PC-9 (cell line): Measurements from ENCODE around the gene ATRNL1. TPM values are rescaled to one million over a fixed set of nuclear protein-coding genes. Genes with fewer than 3 reads are reported as not detected.

ENCODE experiments used
- BruUV-seq: library from RNA; stranded (reverse); fragments of 400-500 nt; replicated peaks from 2 replicates; lab custom pipeline; 2021; lab: Mats Ljungman, UMichigan
- CTCF ChIA-PET: fragments of 300-600 bp; sonication (Branson Sonifier 250); formaldehyde crosslinking; loops from one replicate; lab custom pipeline; 2022; ENCODE audit warnings: antibody characterized with exemption; lab: Charles Lee
- POLR2A ChIA-PET: fragments of 300-600 bp; sonication (Branson Sonifier 250); formaldehyde crosslinking; loops from one replicate; lab custom pipeline; 2022; ENCODE audit warnings: antibody characterized with exemption; ENCODE audit not compliant: unreplicated experiment; lab: Charles Lee
- DNase-seq, 2 experiments: peaks; one replicate each; pipeline versions ENCODE4 v3.0.0 to v3.0.0-alpha.2; 2015 to 2022; ENCODE audit warnings: mixed read lengths in 1 of 2
- H2AFZ ChIP-seq: fragments of 200-600 bp; sonication (generic); 2 replicates; pipeline ENCODE4 v1.8.1; 2017; ENCODE audit warnings: antibody characterized with exemption
- H3F3A ChIP-seq: fragments of 200-600 bp; sonication (generic); 2 replicates; pipeline ENCODE4 v1.8.1; 2017; ENCODE audit warnings: antibody characterized with exemption, mild to moderate bottlenecking, low read depth; ENCODE audit not compliant: insufficient read depth
- H3K27ac ChIP-seq: fragments of 200-600 bp; sonication (generic); 2 replicates; pipeline ENCODE4 v1.6.1; 2016; ENCODE audit warnings: mixed run types
- H3K27me3 ChIP-seq: fragments of 200-600 bp; sonication (generic); 2 replicates; pipeline ENCODE4 v1.6.1; 2016; ENCODE audit warnings: low read depth, mixed run types; ENCODE audit not compliant: insufficient read depth
- H3K36me3 ChIP-seq: fragments of 200-600 bp; sonication (generic); 2 replicates; pipeline ENCODE4 v1.6.1; 2016; ENCODE audit warnings: low read depth, mixed run types
- H3K4me1 ChIP-seq: fragments of 200-600 bp; sonication (generic); replicated peaks from 2 replicates; pipeline ENCODE4 v1.6.1; 2016; ENCODE audit warnings: mixed run types; ENCODE audit not compliant: insufficient read depth
- H3K4me2 ChIP-seq: fragments of 200-600 bp; sonication (generic); 2 replicates; pipeline ENCODE4 v1.6.1; 2017; ENCODE audit warnings: mixed run types
- H3K4me3 ChIP-seq: fragments of 200-600 bp; sonication (generic); 2 replicates; pipeline ENCODE4 v1.6.1; 2016; ENCODE audit warnings: mixed run types
- H3K79me2 ChIP-seq: fragments of 200-600 bp; sonication (generic); 2 replicates; pipeline ENCODE4 v1.6.1; 2017; ENCODE audit warnings: low read depth, mixed run types
- H3K9me2 ChIP-seq: fragments of 200-600 bp; sonication (generic); 2 replicates; pipeline ENCODE4 v1.8.1; 2017; ENCODE audit warnings: mild to moderate bottlenecking; ENCODE audit not compliant: insufficient read depth
- H3K9me3 ChIP-seq: fragments of 200-600 bp; sonication (generic); 2 replicates; pipeline ENCODE4 v1.8.1; 2016; ENCODE audit warnings: low read depth; ENCODE audit not compliant: insufficient read depth
- H4K20me1 ChIP-seq: fragments of 200-600 bp; sonication (generic); 2 replicates; pipeline ENCODE4 v1.8.1; 2017; ENCODE audit not compliant: insufficient read depth
- CTCF ChIP-seq: fragments of 200-600 bp; sonication (generic); conservative IDR thresholded peaks from 2 replicates; pipeline ENCODE4 v1.6.1; 2017; ENCODE audit warnings: mixed run types, antibody characterized with exemption, mild to moderate bottlenecking, moderate library complexity
- EZH2 ChIP-seq: fragments of 200-600 bp; sonication (generic); IDR thresholded peaks from 2 replicates; pipeline ENCODE4 v1.8.0; 2017; ENCODE audit warnings: antibody characterized with exemption, low read depth
- intact Hi-C: fragments of 100-400 bp; cut with micrococcal nuclease; formaldehyde crosslinking; loops from one replicate; pipeline ENCODE4 v1.10.0; 2022; ENCODE audit not compliant: unreplicated experiment
- total RNA-seq: library from RNA; stranded (reverse); gene quantifications from 2 replicates; pipeline ENCODE4 v1.2.3, GENCODE V29; 2021

ATRNL1 gene
- total RNA-seq, 1 experiment from 2014 or later: not detected

- intact Hi-C loops: no loop called here
Measured at GRCh38 chr10:115432188-115432819, 339.1 kb downstream of the ATRNL1 start.

GRCh38 chr10:115436999-115437398 lies 343.8 kb downstream of the ATRNL1 start:
- Histone ChIP-seq H3F3A (no peaks in the 10 kb centered on the region), H3K36me3 (no peaks in the 10 kb centered on the region), H3K27ac (no peak overlapping the region), H3K4me1 (no peaks in the 10 kb centered on the region), H3K9me2 (no peaks in the 10 kb centered on the region), H3K4me3 (no peak overlapping the region), H2AFZ (no peak overlapping the region), H3K4me2 (no peak overlapping the region), H3K27me3 (no peaks in the 10 kb centered on the region), H3K9me3 (no peaks in the 10 kb centered on the region), H3K79me2 (no peaks in the 10 kb centered on the region), H4K20me1 (no peaks in the 10 kb centered on the region)
- POLR2A ChIA-PET: no interaction called here
- TF ChIP-seq CTCF: no peak
- TF ChIP-seq EZH2: no peak
- DNase-seq: no peak
- intact Hi-C loops: loop anchor here (5.0 kb wide), 1 partner anchor 945 kb away; no protein-coding TSS in a partner anchor
- CTCF ChIA-PET: no interaction called here
- no TSS peak for BruUV-seq

More at GRCh38 chr10:115432188-115432819, 339.1 kb downstream of the ATRNL1 start:
- POLR2A ChIA-PET: no interaction called here
- CTCF ChIA-PET: interaction anchor here (0.6 kb wide), 1 partner anchor 894 kb away, joined by 4 read pairs; no protein-coding TSS in a partner anchor
- Histone ChIP-seq H3K27ac (no peak overlapping the region), H3K4me2 (no peak overlapping the region), H3K4me3 (no peak overlapping the region), H3F3A (no peaks in the 10 kb centered on the region), H3K36me3 (no peaks in the 10 kb centered on the region), H2AFZ (no peak overlapping the region), H3K27me3 (no peaks in the 10 kb centered on the region), H3K4me1 (no peaks in the 10 kb centered on the region), H3K79me2 (no peaks in the 10 kb centered on the region), H3K9me3 (no peaks in the 10 kb centered on the region), H4K20me1 (no peaks in the 10 kb centered on the region), H3K9me2 (no peaks in the 10 kb centered on the region)
- no TSS peak for BruUV-seq
- TF ChIP-seq EZH2 (no peak), CTCF (peak; percentile 45; the same call in 1 of the 2 replicates)
- no peak for DNase-seq

GRCh38 chr10:115441907-115442545 lies 348.9 kb downstream of the ATRNL1 start:
- ChIA-PET POLR2A (no interaction called here), CTCF (no interaction called here)
- no peaks in the 10 kb centered on the region for H3K79me2 ChIP-seq
- no peaks in the 10 kb centered on the region for H3K4me1 ChIP-seq
- H3K4me2 ChIP-seq: no peak overlapping the region
- H3K27me3 ChIP-seq: no peaks in the 10 kb centered on the region
- no TSS peak for BruUV-seq
- no peak overlapping the region for H3K27ac ChIP-seq
- no peaks in the 10 kb centered on the region for H3K9me3 ChIP-seq
- intact Hi-C loops: no loop called here
- no peak overlapping the region for H3K4me3 ChIP-seq
- no peak overlapping the region for H2AFZ ChIP-seq
- no peaks in the 10 kb centered on the region for H3K9me2 ChIP-seq
- no peaks in the 10 kb centered on the region for H3F3A ChIP-seq
- TF ChIP-seq CTCF (no peak; the same call in 1 of the 2 replicates), EZH2 (no peak)
- H4K20me1 ChIP-seq: no peaks in the 10 kb centered on the region
- DNase-seq: no peak
- H3K36me3 ChIP-seq: no peaks in the 10 kb centered on the region
